Measurements from ENCODE around the gene KLHDC4.
"Not testable (repeated sequence)": the region's sequence is repeated elsewhere in the genome, so short reads cannot be mapped to it uniquely, and the experiment has no call there.

Gene KLHDC4

GRCh38 chr16:87722590-87723225 is 43.1 kb downstream of the KLHDC4 start:
- no peak for TF ChIP-seq CTCF (IDR thresholded peaks at IDR 0.05; ENCODE audit: low read depth, low read length)
- no peak for DNase-seq (ENCODE audit: extremely low read depth, low read depth)

- no peak for DNase-seq (ENCODE audit: extremely low read depth, low read depth)
- no peak for TF ChIP-seq CTCF (IDR thresholded peaks at IDR 0.05; ENCODE audit: low read depth, low read length)
Measured at GRCh38 chr16:87721622-87722585, 43.9 kb downstream of the KLHDC4 start.

GRCh38 chr16:87720446-87720845 is 45.3 kb downstream of the KLHDC4 start:
- no peak for DNase-seq (ENCODE audit: extremely low read depth, low read depth)
- TF ChIP-seq CTCF (IDR thresholded peaks at IDR 0.05; ENCODE audit: low read depth, low read length) = no peak

- DNase-seq (ENCODE audit: extremely low read depth, low read depth) = not testable (repeated sequence)
Measured at GRCh38 chr16:87718831-87719230, 47.0 kb downstream of the KLHDC4 start.

- no peak for TF ChIP-seq CTCF (IDR thresholded peaks at IDR 0.05; ENCODE audit: low read depth, low read length)
- DNase-seq (ENCODE audit: extremely low read depth, low read depth) = no peak
Measured at GRCh38 chr16:87715658-87716057, 50.1 kb downstream of the KLHDC4 start.

- no peak for DNase-seq (ENCODE audit: extremely low read depth, low read depth)
- no peak for TF ChIP-seq CTCF (IDR thresholded peaks at IDR 0.05; ENCODE audit: low read depth, low read length)
Measured at GRCh38 chr16:87715231-87715630, 50.6 kb downstream of the KLHDC4 start.

GRCh38 chr16:87713451-87714229 is 52.1 kb downstream of the KLHDC4 start:
- no peak for DNase-seq (ENCODE audit: extremely low read depth, low read depth)

More at GRCh38 chr16:87713451-87714229, 52.1 kb downstream of the KLHDC4 start:
- no peak for TF ChIP-seq CTCF (IDR thresholded peaks at IDR 0.05; ENCODE audit: low read depth, low read length)
